Measurements from ENCODE around the gene LRRIQ3.

DNA sequence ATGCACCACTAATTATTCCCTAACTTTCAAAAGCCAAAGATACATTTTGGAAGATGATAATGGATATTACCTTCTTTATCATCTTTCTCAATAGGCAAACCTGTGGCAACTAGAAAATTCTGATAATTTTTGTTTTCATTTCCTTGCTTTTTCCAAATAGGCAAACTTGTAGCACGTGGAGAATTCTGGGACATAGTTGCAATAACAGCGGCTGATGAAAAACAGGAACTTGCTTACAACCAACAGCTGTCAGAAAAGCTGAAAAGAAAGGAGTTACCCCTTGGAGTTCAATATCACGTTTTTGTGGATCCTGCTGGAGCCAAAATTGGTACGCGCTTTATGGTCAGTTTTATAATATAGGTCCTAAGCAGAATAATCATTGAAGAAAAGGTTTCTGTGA is 1.5 kb upstream of the LRRIQ3 start:
- TF ChIP-seq, protein P1, sequence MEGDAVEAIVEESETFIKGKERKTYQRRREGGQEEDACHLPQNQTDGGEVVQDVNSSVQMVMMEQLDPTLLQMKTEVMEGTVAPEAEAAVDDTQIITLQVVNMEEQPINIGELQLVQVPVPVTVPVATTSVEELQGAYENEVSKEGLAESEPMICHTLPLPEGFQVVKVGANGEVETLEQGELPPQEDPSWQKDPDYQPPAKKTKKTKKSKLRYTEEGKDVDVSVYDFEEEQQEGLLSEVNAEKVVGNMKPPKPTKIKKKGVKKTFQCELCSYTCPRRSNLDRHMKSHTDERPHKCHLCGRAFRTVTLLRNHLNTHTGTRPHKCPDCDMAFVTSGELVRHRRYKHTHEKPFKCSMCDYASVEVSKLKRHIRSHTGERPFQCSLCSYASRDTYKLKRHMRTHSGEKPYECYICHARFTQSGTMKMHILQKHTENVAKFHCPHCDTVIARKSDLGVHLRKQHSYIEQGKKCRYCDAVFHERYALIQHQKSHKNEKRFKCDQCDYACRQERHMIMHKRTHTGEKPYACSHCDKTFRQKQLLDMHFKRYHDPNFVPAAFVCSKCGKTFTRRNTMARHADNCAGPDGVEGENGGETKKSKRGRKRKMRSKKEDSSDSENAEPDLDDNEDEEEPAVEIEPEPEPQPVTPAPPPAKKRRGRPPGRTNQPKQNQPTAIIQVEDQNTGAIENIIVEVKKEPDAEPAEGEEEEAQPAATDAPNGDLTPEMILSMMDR (IDR thresholded peaks at IDR 0.05), result no peak
- no peak for TF ChIP-seq POLR2A (IDR thresholded peaks at IDR 0.05)
